Measurements from ENCODE around the gene TMA7B.
A peak's percentile ranks its signal among the peaks of the same experiment; 100 is the strongest.
"Not testable (repeated sequence)": the region's sequence is repeated elsewhere in the genome, so short reads cannot be mapped to it uniquely, and the experiment has no call there.

The TMA7B gene

GRCh38 chr22:39985383-39986035 lies 25.3 kb downstream of the TMA7B start:
- no peak for DNase-seq

- no peak for DNase-seq
These were observed 28.4 kb downstream of the TMA7B start for GRCh38 chr22:39988386-39989114.

- DNase-seq, result no peak
These were observed 29.4 kb downstream of the TMA7B start for GRCh38 chr22:39989633-39990032.

GRCh38 chr22:39990686-39991085 lies 30.5 kb downstream of the TMA7B start:
- DNase-seq, result no peak

- no peak for DNase-seq
These were observed 31.1 kb downstream of the TMA7B start for GRCh38 chr22:39991159-39991860.

- no peak for DNase-seq
These were observed 32.1 kb downstream of the TMA7B start for GRCh38 chr22:39992088-39992826.

- not testable (repeated sequence) for DNase-seq
These were observed 32.7 kb downstream of the TMA7B start for GRCh38 chr22:39992894-39993293.

- no peak for DNase-seq
These were observed 33.9 kb downstream of the TMA7B start for GRCh38 chr22:39994041-39994565.

- peak; percentile 64 for DNase-seq
These were observed 34.6 kb downstream of the TMA7B start, which contains the start of gene FAM83F for GRCh38 chr22:39994566-39995392. Gene FAM83F, plus strand, starts transcription at chr22:39994954. Its CDS starts 89 bp downstream, at chr22:39995043.

GRCh38 chr22:39995393-39996252 lies 35.4 kb downstream of the TMA7B start:
- no peak for DNase-seq

- DNase-seq, result no peak
These were observed 36.5 kb downstream of the TMA7B start for GRCh38 chr22:39996732-39997131.

GRCh38 chr22:39997421-39997820 lies 37.2 kb downstream of the TMA7B start:
- no peak for DNase-seq

GRCh38 chr22:39997939-39998726 lies 37.9 kb downstream of the TMA7B start:
- DNase-seq, result no peak

GRCh38 chr22:39999144-39999757 lies 39.1 kb downstream of the TMA7B start:
- DNase-seq, result no peak

- no peak for DNase-seq
These were observed 40.0 kb downstream of the TMA7B start for GRCh38 chr22:40000171-40000570.

- DNase-seq, result no peak
These were observed 40.9 kb downstream of the TMA7B start for GRCh38 chr22:40001106-40001505.

- DNase-seq, result no peak
These were observed 41.8 kb downstream of the TMA7B start for GRCh38 chr22:40001800-40002577.

- DNase-seq, result peak; percentile 20
These were observed 42.9 kb downstream of the TMA7B start for GRCh38 chr22:40002935-40003715.

Data from NCI-H2171 (cell line).